DND-41 (cell line): ENCODE measurements around the gene AREL1.

Experiments used
- ATAC-seq: fragments of 200-7000 bp; cut with Tn5 transposase; 3 replicates; pipeline ENCODE4 v1.9.1; 2021; ENCODE audit warnings: low read depth; ENCODE audit not compliant: insufficient read depth
- DNase-seq: peaks from one replicate; pipeline ENCODE4 v3.0.0-alpha.2; 2020
- H2AFZ ChIP-seq: 2 replicates; pipeline ENCODE4 v1.6.0; 2012; ENCODE audit warnings: low read depth, low read length
- H3K27ac ChIP-seq: 2 replicates; pipeline ENCODE4 v1.5.1; 2012; ENCODE audit warnings: low read length, inconsistent platforms
- H3K27me3 ChIP-seq: fragments of 200-600 bp; sonication (generic); 2 replicates; pipeline ENCODE4 v1.6.0; 2012; ENCODE audit warnings: low read length, mild to moderate bottlenecking, inconsistent platforms; ENCODE audit not compliant: insufficient read depth, poor library complexity
- H3K36me3 ChIP-seq: 2 replicates; pipeline ENCODE4 v1.5.1; 2012; ENCODE audit warnings: low read length, inconsistent platforms; ENCODE audit not compliant: insufficient read depth
- H3K4me1 ChIP-seq: 2 replicates; pipeline ENCODE4 v1.5.1; 2012; ENCODE audit warnings: mild to moderate bottlenecking, low read length; ENCODE audit not compliant: insufficient read depth
- H3K4me2 ChIP-seq: 2 replicates; pipeline ENCODE4 v1.6.0; 2012; ENCODE audit warnings: mild to moderate bottlenecking, moderate library complexity, low read length, inconsistent platforms; ENCODE audit not compliant: insufficient read depth
- H3K4me3 ChIP-seq, 2 experiments: fragments of 200-600 bp in 1 of 2; shearing (Covaris generic) in 1 of 2; 2 replicates each; pipeline ENCODE4 v1.5.1; 2012 to 2016; ENCODE audit warnings: inconsistent platforms in 2 of 2, low read length in 2 of 2, mild to moderate bottlenecking in 2 of 2, low read depth in 1 of 2, moderate library complexity in 1 of 2
- H3K79me2 ChIP-seq: 2 replicates; pipeline ENCODE4 v1.6.0; 2012; ENCODE audit warnings: low read length, inconsistent platforms; ENCODE audit not compliant: insufficient read depth
- H3K9ac ChIP-seq: 2 replicates; pipeline ENCODE4 v1.6.0; 2012; ENCODE audit warnings: low read depth, mild to moderate bottlenecking, inconsistent platforms, low read length, moderate library complexity
- H3K9me3 ChIP-seq: 2 replicates; pipeline ENCODE4 v1.5.1; 2012; ENCODE audit warnings: low read length, moderate library complexity, mild to moderate bottlenecking, inconsistent platforms; ENCODE audit not compliant: insufficient read depth, severe bottlenecking
- H4K20me1 ChIP-seq: 2 replicates; pipeline ENCODE4 v1.6.0; 2012; ENCODE audit warnings: low read length; ENCODE audit not compliant: insufficient read depth
- EZH2 ChIP-seq: IDR thresholded peaks from 3 replicates; pipeline ENCODE4 v1.6.1; 2012; ENCODE audit warnings: borderline replicate concordance, low read depth, mild to moderate bottlenecking, moderate library complexity, low read length, inconsistent platforms; ENCODE audit not compliant: severe bottlenecking
- TF ChIP-seq, protein P1 (sequence below): IDR thresholded peaks from 2 replicates; pipeline ENCODE4 v1.5.1; 2012; ENCODE audit warnings: borderline replicate concordance, low read length, moderate library complexity, mild to moderate bottlenecking; ENCODE audit not compliant: poor library complexity, severe bottlenecking; ENCODE audit errors: extremely low read depth

AREL1 gene

DNA sequence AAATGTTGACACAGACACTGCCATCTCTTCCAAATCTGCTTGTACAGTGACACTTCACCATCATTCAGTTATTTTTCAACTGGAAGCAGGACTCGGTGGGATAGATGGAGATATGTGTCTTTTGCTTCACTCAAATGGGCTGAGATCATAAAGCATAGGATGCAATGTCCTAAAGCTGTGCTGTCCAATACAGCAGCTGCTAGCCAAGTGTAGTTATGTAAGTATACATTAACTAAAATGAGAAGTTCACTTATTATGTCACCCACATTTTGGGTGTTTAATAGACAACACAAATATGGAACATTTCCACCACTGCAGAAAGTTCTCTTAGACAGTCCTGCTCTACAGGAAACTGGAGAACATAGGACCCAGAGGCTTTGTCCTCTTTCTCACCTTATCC lies 43.6 kb downstream of the AREL1 start:
- no peak overlapping the region for H3K9ac ChIP-seq
- no peaks in the 10 kb centered on the region for H4K20me1 ChIP-seq
- no peaks in the 10 kb centered on the region for H3K79me2 ChIP-seq
- H3K4me2 ChIP-seq, result no peak overlapping the region
- H3K4me1 ChIP-seq, result no peaks in the 10 kb centered on the region
- no peak overlapping the region for H2AFZ ChIP-seq
- no peaks in the 10 kb centered on the region for H3K9me3 ChIP-seq
- H3K27ac ChIP-seq, result no peak overlapping the region
- no peak overlapping the region for H3K4me3 ChIP-seq
- TF ChIP-seq, protein P1, sequence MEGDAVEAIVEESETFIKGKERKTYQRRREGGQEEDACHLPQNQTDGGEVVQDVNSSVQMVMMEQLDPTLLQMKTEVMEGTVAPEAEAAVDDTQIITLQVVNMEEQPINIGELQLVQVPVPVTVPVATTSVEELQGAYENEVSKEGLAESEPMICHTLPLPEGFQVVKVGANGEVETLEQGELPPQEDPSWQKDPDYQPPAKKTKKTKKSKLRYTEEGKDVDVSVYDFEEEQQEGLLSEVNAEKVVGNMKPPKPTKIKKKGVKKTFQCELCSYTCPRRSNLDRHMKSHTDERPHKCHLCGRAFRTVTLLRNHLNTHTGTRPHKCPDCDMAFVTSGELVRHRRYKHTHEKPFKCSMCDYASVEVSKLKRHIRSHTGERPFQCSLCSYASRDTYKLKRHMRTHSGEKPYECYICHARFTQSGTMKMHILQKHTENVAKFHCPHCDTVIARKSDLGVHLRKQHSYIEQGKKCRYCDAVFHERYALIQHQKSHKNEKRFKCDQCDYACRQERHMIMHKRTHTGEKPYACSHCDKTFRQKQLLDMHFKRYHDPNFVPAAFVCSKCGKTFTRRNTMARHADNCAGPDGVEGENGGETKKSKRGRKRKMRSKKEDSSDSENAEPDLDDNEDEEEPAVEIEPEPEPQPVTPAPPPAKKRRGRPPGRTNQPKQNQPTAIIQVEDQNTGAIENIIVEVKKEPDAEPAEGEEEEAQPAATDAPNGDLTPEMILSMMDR, result no peak
- TF ChIP-seq EZH2, result no peak
- DNase-seq, result no peak
- H3K36me3 ChIP-seq, result peaks cover 76% of the 10 kb centered on the region
- H3K27me3 ChIP-seq, result no peaks in the 10 kb centered on the region
- no peak for ATAC-seq

DNA sequence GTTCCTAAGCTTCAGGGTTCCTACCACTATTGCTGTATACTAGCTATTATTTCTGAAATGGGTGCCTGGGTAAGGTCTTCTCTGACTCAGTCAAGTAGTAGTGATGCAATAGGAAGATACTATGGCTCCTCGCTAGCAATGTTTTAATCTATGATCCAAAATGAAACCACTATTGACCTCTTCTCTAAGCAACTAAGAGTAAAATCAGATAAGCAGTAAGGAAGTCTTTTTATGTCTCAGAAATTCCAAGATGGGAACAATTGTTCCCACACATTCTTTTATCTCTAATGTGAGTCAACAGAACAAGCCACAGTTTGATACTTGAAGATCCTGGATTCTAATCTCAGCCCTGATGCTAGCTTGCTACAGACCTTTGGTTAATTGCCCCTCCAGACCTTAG lies 45.1 kb downstream of the AREL1 start:
- Histone ChIP-seq H3K4me3 (no peak overlapping the region), H2AFZ (no peak overlapping the region), H3K4me2 (no peak overlapping the region), H4K20me1 (no peaks in the 10 kb centered on the region), H3K9me3 (no peaks in the 10 kb centered on the region), H3K9ac (no peak overlapping the region), H3K79me2 (no peaks in the 10 kb centered on the region), H3K27ac (no peak overlapping the region), H3K27me3 (no peaks in the 10 kb centered on the region), H3K4me1 (no peaks in the 10 kb centered on the region), H3K36me3 (peaks cover 77% of the 10 kb centered on the region)
- no peak for DNase-seq
- no peak for TF ChIP-seq EZH2
- TF ChIP-seq, protein P1, result no peak
- no peak for ATAC-seq

DNA sequence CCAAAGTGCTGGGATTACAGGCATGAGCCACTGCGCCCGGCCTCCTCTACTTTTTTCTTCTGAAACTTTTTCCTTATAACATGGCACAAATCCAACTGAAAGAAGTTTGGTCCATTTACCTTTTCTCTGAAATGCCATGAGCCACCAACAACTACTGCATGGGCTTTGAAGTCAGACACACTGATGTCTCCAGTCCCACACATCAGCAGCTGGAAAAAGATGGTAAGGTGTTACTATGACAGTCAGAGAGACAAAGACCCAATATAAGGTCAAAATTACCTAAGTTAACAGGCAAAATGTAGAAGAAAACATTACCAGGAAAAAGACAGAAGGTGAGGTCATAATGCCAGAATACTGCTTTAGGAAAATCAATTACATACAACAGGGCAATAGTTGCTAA lies 48.2 kb downstream of the AREL1 start:
- Histone ChIP-seq H3K4me2 (no peak overlapping the region), H3K9ac (no peak overlapping the region), H2AFZ (no peak overlapping the region), H3K4me3 (no peak overlapping the region), H3K27me3 (no peaks in the 10 kb centered on the region), H3K27ac (no peak overlapping the region), H3K79me2 (no peaks in the 10 kb centered on the region), H4K20me1 (no peaks in the 10 kb centered on the region), H3K36me3 (peaks cover 78% of the 10 kb centered on the region), H3K9me3 (no peaks in the 10 kb centered on the region), H3K4me1 (no peaks in the 10 kb centered on the region)
- DNase-seq (no peak), ATAC-seq (no peak)
- no peak for TF ChIP-seq EZH2
- TF ChIP-seq, protein P1, result no peak

DNA sequence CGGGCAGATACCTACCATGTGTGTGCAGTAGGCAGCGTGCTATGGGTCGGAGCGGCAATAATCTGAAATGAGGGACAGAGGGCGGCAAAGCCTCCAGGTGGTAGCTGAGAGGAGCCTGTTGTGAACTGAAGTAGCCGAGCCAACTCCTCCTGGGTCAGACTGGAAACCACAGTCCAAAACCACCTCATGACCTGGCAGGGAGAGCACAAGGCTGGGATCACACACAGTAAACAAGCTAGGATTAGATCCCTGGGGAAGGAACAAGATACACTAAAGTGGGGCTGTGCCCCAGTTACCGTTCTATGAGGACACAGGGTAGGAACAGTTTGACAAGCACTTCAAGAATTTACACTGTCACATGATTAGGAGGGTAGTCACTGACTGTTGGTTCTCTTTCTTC lies 49.0 kb downstream of the AREL1 start:
- Histone ChIP-seq H3K4me2 (no peak overlapping the region), H3K27me3 (no peaks in the 10 kb centered on the region), H3K9ac (no peak overlapping the region), H3K4me1 (no peaks in the 10 kb centered on the region), H2AFZ (no peak overlapping the region), H3K36me3 (peaks cover 71% of the 10 kb centered on the region), H3K27ac (no peak overlapping the region), H3K79me2 (no peaks in the 10 kb centered on the region), H4K20me1 (no peaks in the 10 kb centered on the region), H3K9me3 (no peaks in the 10 kb centered on the region), H3K4me3 (no peak overlapping the region)
- no peak for DNase-seq
- TF ChIP-seq, protein P1, result no peak
- TF ChIP-seq EZH2, result no peak
- ATAC-seq, result no peak
